BJ (cell line): Measurements from ENCODE around the gene HLX. TPM values are rescaled to one million over a fixed set of nuclear protein-coding genes. Genes with fewer than 3 reads are reported as not detected.
A peak's percentile ranks its signal among the peaks of the same experiment; 100 is the strongest.

Experiments used
- CTCF ChIA-PET: fragments of 350-600 bp; formaldehyde crosslinking; extraction: SDS; loops from one replicate; lab custom pipeline; 2021; ENCODE audit warnings: antibody characterized with exemption, inconsistent platforms; lab: Yijun Ruan, JAX
- POLR2A ChIA-PET: fragments of 300-600 bp; sonication (Branson Sonifier 250); formaldehyde crosslinking; extraction: SDS; loops from one replicate; lab custom pipeline; 2021; ENCODE audit warnings: antibody characterized with exemption; lab: Charles Lee
- DNase-seq: peaks from one replicate; pipeline ENCODE4 v3.0.0-alpha.2; 2011; ENCODE audit warnings: low read depth
- H3K27me3 ChIP-seq: 2 replicates; pipeline ENCODE4 v1.6.0; 2011; ENCODE audit warnings: low read length; ENCODE audit not compliant: control insufficient read depth, insufficient read depth
- H3K36me3 ChIP-seq: 2 replicates; pipeline ENCODE4 v1.5.1; 2011; ENCODE audit warnings: low read length; ENCODE audit not compliant: control insufficient read depth, insufficient read depth
- H3K4me3 ChIP-seq: 2 replicates; pipeline ENCODE4 v1.5.1; 2011; ENCODE audit warnings: low read depth, mild to moderate bottlenecking, control low read depth, low read length
- polyA plus RNA-seq: library from polyadenylated mRNA; depleted of rRNA; stranded (reverse); fragments of >200 nt; gene quantifications from 2 replicates; pipeline ENCODE4 v1.2.3, GENCODE V29; 2011
- TF ChIP-seq, protein P1 (sequence below): IDR thresholded peaks from 2 replicates; pipeline ENCODE4 v1.5.1; 2011; ENCODE audit warnings: low read depth, mild to moderate bottlenecking, control low read depth, inconsistent platforms, low read length, moderate library complexity; ENCODE audit not compliant: insufficient read depth

Gene HLX
- polyA plus RNA-seq, 1 experiment = 4.2 TPM

- TF ChIP-seq, protein P1, sequence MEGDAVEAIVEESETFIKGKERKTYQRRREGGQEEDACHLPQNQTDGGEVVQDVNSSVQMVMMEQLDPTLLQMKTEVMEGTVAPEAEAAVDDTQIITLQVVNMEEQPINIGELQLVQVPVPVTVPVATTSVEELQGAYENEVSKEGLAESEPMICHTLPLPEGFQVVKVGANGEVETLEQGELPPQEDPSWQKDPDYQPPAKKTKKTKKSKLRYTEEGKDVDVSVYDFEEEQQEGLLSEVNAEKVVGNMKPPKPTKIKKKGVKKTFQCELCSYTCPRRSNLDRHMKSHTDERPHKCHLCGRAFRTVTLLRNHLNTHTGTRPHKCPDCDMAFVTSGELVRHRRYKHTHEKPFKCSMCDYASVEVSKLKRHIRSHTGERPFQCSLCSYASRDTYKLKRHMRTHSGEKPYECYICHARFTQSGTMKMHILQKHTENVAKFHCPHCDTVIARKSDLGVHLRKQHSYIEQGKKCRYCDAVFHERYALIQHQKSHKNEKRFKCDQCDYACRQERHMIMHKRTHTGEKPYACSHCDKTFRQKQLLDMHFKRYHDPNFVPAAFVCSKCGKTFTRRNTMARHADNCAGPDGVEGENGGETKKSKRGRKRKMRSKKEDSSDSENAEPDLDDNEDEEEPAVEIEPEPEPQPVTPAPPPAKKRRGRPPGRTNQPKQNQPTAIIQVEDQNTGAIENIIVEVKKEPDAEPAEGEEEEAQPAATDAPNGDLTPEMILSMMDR = peak; percentile 21; the same call in 1 of the 2 replicates
- H3K36me3 ChIP-seq = no peaks in the 10 kb centered on the region
- DNase-seq = no peak
- ChIA-PET CTCF (interaction anchor here (0.6 to 2.2 kb wide), 4 partner anchors 9 to 1589 kb away, joined by 3 to 11 read pairs (median 7); no protein-coding TSS in a partner anchor), POLR2A (no interaction called here)
- H3K4me3 ChIP-seq = no peak overlapping the region
- no peaks in the 10 kb centered on the region for H3K27me3 ChIP-seq
Measured at GRCh38 chr1:220841293-220841692, 38.0 kb upstream of the HLX start.

GRCh38 chr1:220843481-220844011, 35.7 kb upstream of the HLX start:
- TF ChIP-seq, protein P1 = no peak
- Histone ChIP-seq H3K36me3 (no peaks in the 10 kb centered on the region), H3K4me3 (no peak overlapping the region), H3K27me3 (no peaks in the 10 kb centered on the region)
- POLR2A ChIA-PET = no interaction called here
- CTCF ChIA-PET = no interaction called here
- DNase-seq = no peak

GRCh38 chr1:220852408-220852807, 26.8 kb upstream of the HLX start:
- Histone ChIP-seq H3K36me3 (no peaks in the 10 kb centered on the region), H3K4me3 (no peak overlapping the region), H3K27me3 (no peaks in the 10 kb centered on the region)
- no peak for DNase-seq
- TF ChIP-seq, protein P1 = no peak
- ChIA-PET POLR2A (no interaction called here), CTCF (no interaction called here)

- POLR2A ChIA-PET = no interaction called here
- no peak for DNase-seq
- CTCF ChIA-PET = interaction anchor here (1.0 to 5.8 kb wide), 5 partner anchors 62 to 563 kb away, joined by 3 to 46 read pairs (median 8); no protein-coding TSS in a partner anchor
- H3K27me3 ChIP-seq = no peaks in the 10 kb centered on the region
- TF ChIP-seq, protein P1 = no peak
- H3K36me3 ChIP-seq = no peaks in the 10 kb centered on the region
- no peak overlapping the region for H3K4me3 ChIP-seq
Measured at GRCh38 chr1:220872296-220872695, 6.9 kb upstream of the HLX start.

- TF ChIP-seq, protein P1 = no peak
- Histone ChIP-seq H3K36me3 (no peaks in the 10 kb centered on the region), H3K27me3 (no peaks in the 10 kb centered on the region), H3K4me3 (no peak overlapping the region)
- DNase-seq = no peak
- ChIA-PET CTCF (interaction anchor here (0.5 to 5.8 kb wide), 11 partner anchors 62 to 562 kb away, joined by 3 to 46 read pairs (median 5); no protein-coding TSS in a partner anchor), POLR2A (no interaction called here)
Measured at GRCh38 chr1:220873087-220873486, 6.2 kb upstream of the HLX start.
